SK-N-SH (cell line): Measurements from ENCODE around the gene SRD5A1. TPM values are rescaled to one million over a fixed set of nuclear protein-coding genes. Genes with fewer than 3 reads are reported as not detected.

Source experiments
- CTCF ChIA-PET: fragments of 300-600, 350-600 bp; formaldehyde crosslinking; extraction: SDS; loops from one replicate; lab custom pipeline; 2021; lab: Yijun Ruan, JAX
- POLR2A ChIA-PET: fragments of 350-600 bp; sonication (Branson Sonifier 250); formaldehyde crosslinking; extraction: SDS; loops from one replicate; lab custom pipeline; 2020; ENCODE audit warnings: antibody characterized with exemption, inconsistent platforms; lab: Yijun Ruan, JAX
- DNase-seq: peaks from one replicate; pipeline ENCODE4 v3.0.0; 2012
- H2AFZ ChIP-seq: fragments of 200-600 bp; sonication (generic); 2 replicates; pipeline ENCODE4 v1.8.1; 2016; ENCODE audit warnings: antibody characterized with exemption, mild to moderate bottlenecking, low read depth
- H3F3A ChIP-seq: fragments of 200-600 bp; sonication (generic); replicated peaks from 2 replicates; pipeline ENCODE3; 2016; ENCODE audit warnings: antibody characterized with exemption, mild to moderate bottlenecking; ENCODE audit not compliant: insufficient read depth
- H3K27ac ChIP-seq, 2 experiments: fragments of 200-500 bp in 1 of 2; fragments of 200-600 bp in 1 of 2; sonication (Bioruptor generic) in 1 of 2; sonication (generic), shearing (Covaris generic) in 1 of 2; 2 replicates each; pipeline versions ENCODE4 v1.5.1 to v1.6.1; 2014 to 2016; ENCODE audit warnings: low read depth in 2 of 2, inconsistent platforms in 1 of 2, low read length in 1 of 2, mild to moderate bottlenecking in 1 of 2, mixed read lengths in 1 of 2
- H3K27me3 ChIP-seq: fragments of 200-600 bp; sonication (generic), shearing (Covaris generic); 2 replicates; pipeline ENCODE4 v1.6.1; 2016; ENCODE audit warnings: mixed run types; ENCODE audit not compliant: insufficient read depth
- H3K36me3 ChIP-seq, 2 experiments: fragments of 200-500 bp in 1 of 2; fragments of 200-600 bp in 1 of 2; sonication (Bioruptor generic) in 1 of 2; sonication (generic) in 1 of 2; replicated peaks in 1 of 2; 2 replicates each; pipeline versions ENCODE3 to v1.5.1; 2014 to 2016; ENCODE audit warnings: low read length in 1 of 2, mild to moderate bottlenecking in 1 of 2; ENCODE audit not compliant: insufficient read depth in 2 of 2, control insufficient read depth in 1 of 2
- H3K4me1 ChIP-seq, 2 experiments: fragments of 200-500 bp in 1 of 2; fragments of 200-600 bp in 1 of 2; sonication (Bioruptor generic) in 1 of 2; sonication (generic), shearing (Covaris generic) in 1 of 2; 2 replicates each; pipeline versions ENCODE4 v1.5.1 to v1.6.1; 2014 to 2016; ENCODE audit warnings: low read depth in 1 of 2, low read length in 1 of 2, mixed run types in 1 of 2; ENCODE audit not compliant: insufficient read depth in 2 of 2, control insufficient read depth in 1 of 2
- H3K4me2 ChIP-seq: fragments of 200-600 bp; sonication (generic), shearing (Covaris generic); 2 replicates; pipeline ENCODE4 v1.6.1; 2017; ENCODE audit warnings: mixed run types
- H3K4me3 ChIP-seq, 2 experiments: fragments of 200-500 bp in 1 of 2; fragments of 200-600 bp in 1 of 2; sonication (Bioruptor generic) in 1 of 2; sonication (generic), shearing (Covaris generic) in 1 of 2; 2 replicates each; pipeline versions ENCODE4 v1.5.1 to v1.8.1; 2014 to 2016; ENCODE audit warnings: low read depth in 2 of 2, inconsistent platforms in 1 of 2, low read length in 1 of 2, mild to moderate bottlenecking in 1 of 2, mixed read lengths in 1 of 2, moderate library complexity in 1 of 2
- H3K79me2 ChIP-seq: fragments of 200-600 bp; sonication (generic); 2 replicates; pipeline ENCODE4 v1.8.1; 2017; ENCODE audit warnings: mild to moderate bottlenecking; ENCODE audit not compliant: insufficient read depth
- H3K9ac ChIP-seq: fragments of 200-600 bp; sonication (generic); 2 replicates; pipeline ENCODE4 v1.6.1; 2017; ENCODE audit warnings: mixed run types
- H3K9me2 ChIP-seq: fragments of 200-600 bp; sonication (generic); 2 replicates; pipeline ENCODE4 v1.6.1; 2017; ENCODE audit warnings: mixed run types
- H3K9me3 ChIP-seq: fragments of 200-600 bp; sonication (generic); 2 replicates; pipeline ENCODE4 v1.6.1; 2017; ENCODE audit warnings: mixed run types, mild to moderate bottlenecking, moderate library complexity
- H4K20me1 ChIP-seq: fragments of 200-600 bp; sonication (generic); 2 replicates; pipeline ENCODE4 v1.6.1; 2017; ENCODE audit warnings: mild to moderate bottlenecking, mixed run types; ENCODE audit not compliant: insufficient read depth
- CTCF ChIP-seq: fragments of 200-600 bp; sonication (generic); IDR thresholded peaks from 2 replicates; pipeline ENCODE4 v1.6.1; 2017; ENCODE audit warnings: antibody characterized with exemption, mild to moderate bottlenecking, moderate library complexity
- FOSL2 ChIP-seq: IDR thresholded peaks from 2 replicates; pipeline ENCODE4 v1.4.0; 2012; ENCODE audit warnings: low read depth, mild to moderate bottlenecking, moderate library complexity, borderline replicate concordance
- GABPA ChIP-seq: IDR thresholded peaks from 2 replicates; pipeline ENCODE4 v1.4.0; 2012; ENCODE audit warnings: low read depth, mild to moderate bottlenecking
- GATA2 ChIP-seq: sonication (generic); formaldehyde crosslinking; IDR thresholded peaks from 2 replicates; pipeline ENCODE4 v1.5.0; 2020; ENCODE audit warnings: mild to moderate bottlenecking, missing genetic modification reagents
- IRF3 ChIP-seq: fragments of 150-350 bp; IDR thresholded peaks from 2 replicates; pipeline ENCODE4 v1.6.1; 2016; ENCODE audit warnings: mild to moderate bottlenecking, low read depth, low read length
- NRF1 ChIP-seq: IDR thresholded peaks from 2 replicates; pipeline ENCODE4 v1.6.1; 2012; ENCODE audit warnings: low read depth, mild to moderate bottlenecking, low read length
- SMC3 ChIP-seq: IDR thresholded peaks from 2 replicates; pipeline ENCODE4 v1.6.1; 2012; ENCODE audit warnings: low read depth, low read length, improper control_type of control experiment
- USF2 ChIP-seq: fragments of 150-350 bp; IDR thresholded peaks from 2 replicates; pipeline ENCODE4 v1.6.1; 2017; ENCODE audit warnings: antibody characterized with exemption, low read length, low read depth, borderline replicate concordance
- WGBS: methylation state at CpG from one replicate; pipeline ENCODE4 v1.1.6; 2017; ENCODE audit warnings: low lambda C conversion rate; 5-methylcytosine and 5-hydroxymethylcytosine counted together
- polyA plus RNA-seq, 3 experiments: library from polyadenylated mRNA; depleted of rRNA; stranded (reverse); fragments of >200 nt; gene quantifications; 2 replicates each; pipeline ENCODE4 v1.2.3, GENCODE V29; 2012

The SRD5A1 gene
- polyA plus RNA-seq, 1 of the 3 experiments (the other 2 are of a cell fraction) = 24.0 TPM

- CTCF ChIA-PET = no interaction called here
- 95% methylated on average over 3 of the region's 3 CpGs for WGBS
- DNase-seq = no peak
These were observed 25.2 kb upstream of the SRD5A1 start for GRCh38 chr5:6608016-6608415.

More at GRCh38 chr5:6608016-6608415, 25.2 kb upstream of the SRD5A1 start:
- H3K36me3 ChIP-seq = peaks cover 82 to 89% of the 10 kb centered on the region in 2 experiments
- H3K4me3 ChIP-seq = no peak overlapping the region
- H4K20me1 ChIP-seq = peaks cover 30% of the 10 kb centered on the region
- H3K27ac ChIP-seq = no peak overlapping the region
- H3K79me2 ChIP-seq = peaks cover 39% of the 10 kb centered on the region; the same call in 1 of the 2 replicates
- no peaks in the 10 kb centered on the region for H3K9me3 ChIP-seq
- H3K9ac ChIP-seq = no peak overlapping the region
- H3K4me1 ChIP-seq = no peaks in the 10 kb centered on the region
- H3K27me3 ChIP-seq = no peaks in the 10 kb centered on the region
- H2AFZ ChIP-seq = no peak overlapping the region
- H3F3A ChIP-seq = peaks cover 6% of the 10 kb centered on the region
- POLR2A ChIA-PET = no interaction called here
- TF ChIP-seq FOSL2 (no peak), GABPA (no peak), GATA2 (no peak), IRF3 (no peak), SMC3 (no peak), CTCF (no peak), NRF1 (no peak), USF2 (no peak)
- H3K9me2 ChIP-seq = no peaks in the 10 kb centered on the region
- no peak overlapping the region for H3K4me2 ChIP-seq
